ENCODE measurements around the gene MARCHF9. TPM values are rescaled to one million over a fixed set of nuclear protein-coding genes. Genes with fewer than 3 reads are reported as not detected.

The MARCHF9 gene
- total RNA-seq, 1 experiment from 2014 or later, result 6.2 TPM

DNA sequence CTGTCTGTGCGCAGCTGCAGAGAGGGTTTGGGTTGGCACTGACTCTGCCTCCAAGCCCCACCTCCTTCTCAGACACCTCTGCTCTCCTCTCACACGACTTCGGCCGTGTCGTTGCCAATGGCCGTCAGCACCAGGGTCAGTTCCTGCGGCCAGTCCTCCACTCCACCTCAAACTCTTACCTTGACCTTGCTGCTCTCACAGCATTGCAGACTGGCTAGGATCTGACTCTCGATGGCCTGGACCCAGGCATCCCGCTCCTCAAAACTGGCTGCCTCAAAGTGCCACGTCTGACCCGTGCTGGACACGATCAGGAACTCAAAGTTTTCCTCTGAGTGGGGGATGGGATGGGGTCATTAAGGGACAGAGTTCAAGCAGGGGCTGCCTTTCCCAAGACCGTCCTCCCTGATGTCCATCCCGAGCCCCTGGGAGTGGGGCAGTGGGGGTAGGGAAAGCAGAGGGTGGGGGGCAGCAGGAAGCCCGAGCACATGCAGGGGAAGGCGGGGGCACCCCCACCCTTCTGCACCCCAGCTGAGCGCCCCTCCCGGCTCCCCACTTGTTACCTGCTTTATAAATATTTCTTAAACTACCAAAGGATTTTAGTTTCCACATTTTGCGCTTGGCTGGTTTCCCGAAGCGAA, 27.0 kb upstream of the MARCHF9 start (continued):
- TF ChIP-seq ZNF263 (CRISPR knock-in tag; IDR thresholded peaks at IDR 0.05; ENCODE audit: low read depth) (no peak), NR2C2 (CRISPR knock-in tag; IDR thresholded peaks at IDR 0.05) (no peak), MXD4 (CRISPR knock-in tag; IDR thresholded peaks at IDR 0.05; ENCODE audit: borderline replicate concordance) (no peak), TP53 (CRISPR knock-in tag; IDR thresholded peaks at IDR 0.05) (peak; percentile 72)

GRCh38 chr12:57729321-57729844, 25.5 kb upstream of the MARCHF9 start:
- no peak overlapping the region for H3K27ac Mint-ChIP-seq
- ATAC-seq (no peak), DNase-seq (ENCODE audit: low spot score) (no peak)
- H3K9me3 Mint-ChIP-seq, result no peaks in the 10 kb centered on the region
- H3K36me3 Mint-ChIP-seq, result no peaks in the 10 kb centered on the region
- POLR2A ChIA-PET, result no interaction called here
- no peak overlapping the region for H3K4me3 Mint-ChIP-seq
- peaks cover 15% of the 10 kb centered on the region for H3K4me1 Mint-ChIP-seq
- TF ChIP-seq FOXJ3 (CRISPR knock-in tag; IDR thresholded peaks at IDR 0.05; ENCODE audit: borderline replicate concordance) (no peak), RORB (CRISPR knock-in tag; IDR thresholded peaks at IDR 0.05) (no peak), ATF3 (CRISPR knock-in tag; conservative IDR thresholded peaks at IDR 0.05) (no peak), OVOL2 (CRISPR knock-in tag; IDR thresholded peaks at IDR 0.05; ENCODE audit: borderline replicate concordance) (no peak), IRF2 (CRISPR knock-in tag; IDR thresholded peaks at IDR 0.05; ENCODE audit: borderline replicate concordance, low read depth) (no peak)
- TF ChIP-seq, protein P1, sequence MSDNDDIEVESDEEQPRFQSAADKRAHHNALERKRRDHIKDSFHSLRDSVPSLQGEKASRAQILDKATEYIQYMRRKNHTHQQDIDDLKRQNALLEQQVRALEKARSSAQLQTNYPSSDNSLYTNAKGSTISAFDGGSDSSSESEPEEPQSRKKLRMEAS (CRISPR knock-in tag; IDR thresholded peaks at IDR 0.05), result no peak
- TF ChIP-seq, protein P2, sequence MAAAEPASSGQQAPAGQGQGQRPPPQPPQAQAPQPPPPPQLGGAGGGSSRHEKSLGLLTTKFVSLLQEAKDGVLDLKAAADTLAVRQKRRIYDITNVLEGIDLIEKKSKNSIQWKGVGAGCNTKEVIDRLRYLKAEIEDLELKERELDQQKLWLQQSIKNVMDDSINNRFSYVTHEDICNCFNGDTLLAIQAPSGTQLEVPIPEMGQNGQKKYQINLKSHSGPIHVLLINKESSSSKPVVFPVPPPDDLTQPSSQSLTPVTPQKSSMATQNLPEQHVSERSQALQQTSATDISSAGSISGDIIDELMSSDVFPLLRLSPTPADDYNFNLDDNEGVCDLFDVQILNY (CRISPR knock-in tag; IDR thresholded peaks at IDR 0.05), result no peak
- TF ChIP-seq, protein P3, sequence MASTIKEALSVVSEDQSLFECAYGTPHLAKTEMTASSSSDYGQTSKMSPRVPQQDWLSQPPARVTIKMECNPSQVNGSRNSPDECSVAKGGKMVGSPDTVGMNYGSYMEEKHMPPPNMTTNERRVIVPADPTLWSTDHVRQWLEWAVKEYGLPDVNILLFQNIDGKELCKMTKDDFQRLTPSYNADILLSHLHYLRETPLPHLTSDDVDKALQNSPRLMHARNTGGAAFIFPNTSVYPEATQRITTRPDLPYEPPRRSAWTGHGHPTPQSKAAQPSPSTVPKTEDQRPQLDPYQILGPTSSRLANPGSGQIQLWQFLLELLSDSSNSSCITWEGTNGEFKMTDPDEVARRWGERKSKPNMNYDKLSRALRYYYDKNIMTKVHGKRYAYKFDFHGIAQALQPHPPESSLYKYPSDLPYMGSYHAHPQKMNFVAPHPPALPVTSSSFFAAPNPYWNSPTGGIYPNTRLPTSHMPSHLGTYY (CRISPR knock-in tag; IDR thresholded peaks at IDR 0.05), result no peak
- CTCF ChIA-PET, result interaction anchor here (1.0 to 1.2 kb wide), 2 partner anchors 9 to 54 kb away, joined by 3 to 4 read pairs; partner anchors contain the start of gene AGAP2
- peaks cover 98% of the 10 kb centered on the region for H3K27me3 Mint-ChIP-seq (ENCODE audit: low read depth)

DNA sequence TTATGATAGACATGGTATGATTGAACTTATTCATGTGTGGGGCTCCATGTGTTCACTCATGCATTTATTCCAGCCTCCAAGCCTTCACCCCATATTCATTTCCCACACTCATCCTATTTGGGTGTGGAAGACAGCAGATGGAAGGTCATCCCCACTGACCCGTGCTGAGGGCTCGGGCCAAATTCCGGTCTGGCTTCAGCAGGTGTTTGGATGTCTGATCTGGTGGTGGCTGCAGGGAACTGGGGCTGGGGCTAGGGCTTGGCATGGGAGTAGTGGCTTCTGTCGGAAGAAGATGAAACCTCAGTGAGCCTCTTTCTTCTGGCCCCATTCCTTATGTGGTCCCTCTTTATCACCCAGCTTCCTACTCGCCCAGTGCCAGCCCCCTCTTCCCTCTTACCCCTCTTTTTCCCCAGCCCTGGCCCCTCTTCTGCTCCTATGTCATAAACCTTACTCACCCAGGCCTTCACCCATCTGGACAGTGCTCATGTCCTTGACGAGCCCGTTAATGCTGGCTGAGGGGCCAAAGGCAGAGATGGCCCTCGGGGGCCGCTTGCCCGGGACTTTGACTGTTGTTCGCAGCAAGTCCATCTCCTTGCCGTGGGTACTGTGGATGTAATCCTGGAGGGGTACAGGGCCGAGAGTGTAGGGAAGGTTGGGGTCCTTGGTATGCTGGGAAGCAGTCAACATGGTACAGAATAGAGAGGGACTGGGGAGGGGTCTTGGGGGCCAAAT, 24.4 kb upstream of the MARCHF9 start:
- CTCF ChIA-PET, result no interaction called here
- no peak overlapping the region for H3K27ac Mint-ChIP-seq
- DNase-seq (ENCODE audit: low spot score), result no peak
- no peak for ATAC-seq
- H3K36me3 Mint-ChIP-seq, result no peaks in the 10 kb centered on the region
- POLR2A ChIA-PET, result no interaction called here
- no peak overlapping the region for H3K4me3 Mint-ChIP-seq
- peaks cover 99% of the 10 kb centered on the region for H3K27me3 Mint-ChIP-seq (ENCODE audit: low read depth)
- no peaks in the 10 kb centered on the region for H3K9me3 Mint-ChIP-seq
- H3K4me1 Mint-ChIP-seq, result peaks cover 21% of the 10 kb centered on the region
- TF ChIP-seq, protein P4, sequence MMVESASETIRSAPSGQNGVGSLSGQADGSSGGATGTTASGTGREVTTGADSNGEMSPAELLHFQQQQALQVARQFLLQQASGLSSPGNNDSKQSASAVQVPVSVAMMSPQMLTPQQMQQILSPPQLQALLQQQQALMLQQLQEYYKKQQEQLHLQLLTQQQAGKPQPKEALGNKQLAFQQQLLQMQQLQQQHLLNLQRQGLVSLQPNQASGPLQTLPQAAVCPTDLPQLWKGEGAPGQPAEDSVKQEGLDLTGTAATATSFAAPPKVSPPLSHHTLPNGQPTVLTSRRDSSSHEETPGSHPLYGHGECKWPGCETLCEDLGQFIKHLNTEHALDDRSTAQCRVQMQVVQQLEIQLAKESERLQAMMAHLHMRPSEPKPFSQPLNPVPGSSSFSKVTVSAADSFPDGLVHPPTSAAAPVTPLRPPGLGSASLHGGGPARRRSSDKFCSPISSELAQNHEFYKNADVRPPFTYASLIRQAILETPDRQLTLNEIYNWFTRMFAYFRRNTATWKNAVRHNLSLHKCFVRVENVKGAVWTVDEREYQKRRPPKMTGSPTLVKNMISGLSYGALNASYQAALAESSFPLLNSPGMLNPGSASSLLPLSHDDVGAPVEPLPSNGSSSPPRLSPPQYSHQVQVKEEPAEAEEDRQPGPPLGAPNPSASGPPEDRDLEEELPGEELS (CRISPR knock-in tag; IDR thresholded peaks at IDR 0.05), result no peak
- no peak for TF ChIP-seq MLX (CRISPR knock-in tag; IDR thresholded peaks at IDR 0.05)
- no peak for TF ChIP-seq E2F1 (CRISPR knock-in tag; IDR thresholded peaks at IDR 0.05)
- TF ChIP-seq RORB (CRISPR knock-in tag; IDR thresholded peaks at IDR 0.05), result no peak
- no peak for TF ChIP-seq SMAD4 (CRISPR knock-in tag; IDR thresholded peaks at IDR 0.05)
- TF ChIP-seq SP1 (CRISPR knock-in tag; conservative IDR thresholded peaks at IDR 0.05), result no peak
- no peak for TF ChIP-seq ATF2 (CRISPR knock-in tag; IDR thresholded peaks at IDR 0.05; ENCODE audit: borderline replicate concordance, low read depth)
- TF ChIP-seq ZNF396 (CRISPR knock-in tag; IDR thresholded peaks at IDR 0.05; ENCODE audit: borderline replicate concordance), result no peak
- TF ChIP-seq FOXK1 (CRISPR knock-in tag; IDR thresholded peaks at IDR 0.05), result no peak
